Endometrium (tissue), 2 donors: ENCODE data around the gene FBXW5.

Experiments used
- FAIRE-seq: peaks from 2 replicates; lab custom pipeline; 2012; peaks lifted over from hg19 to GRCh38; lab: Jason Lieb, UNC
- donor health status: control.
- donor health status: control.

The FBXW5 gene

GRCh38 chr9:136960938-136961275 is 16.4 kb upstream of the FBXW5 start:
- FAIRE-seq: no peak

- FAIRE-seq: no peak
Observed at GRCh38 chr9:136960212-136960937, 15.8 kb upstream of the FBXW5 start.

- FAIRE-seq: no peak
Observed at GRCh38 chr9:136958898-136959850, 14.6 kb upstream of the FBXW5 start.

- no peak for FAIRE-seq
Observed at GRCh38 chr9:136958473-136958872, 13.9 kb upstream of the FBXW5 start.

GRCh38 chr9:136957901-136958300 is 13.4 kb upstream of the FBXW5 start:
- no peak for FAIRE-seq

- no peak for FAIRE-seq
Observed at GRCh38 chr9:136957461-136957860, 12.9 kb upstream of the FBXW5 start.

GRCh38 chr9:136956604-136957003 is 12.1 kb upstream of the FBXW5 start:
- no peak for FAIRE-seq

GRCh38 chr9:136955943-136956335 is 11.4 kb upstream of the FBXW5 start:
- FAIRE-seq: no peak

GRCh38 chr9:136955202-136955942 is 10.8 kb upstream of the FBXW5 start:
- no peak for FAIRE-seq

- FAIRE-seq: no peak
Observed at GRCh38 chr9:136954270-136955083, 9.9 kb upstream of the FBXW5 start.

- FAIRE-seq: no peak
Observed at GRCh38 chr9:136953771-136954269, 9.3 kb upstream of the FBXW5 start.

- no peak for FAIRE-seq
Observed at GRCh38 chr9:136952876-136953770, 8.6 kb upstream of the FBXW5 start.

- no peak for FAIRE-seq
Observed at GRCh38 chr9:136952321-136952850, 7.8 kb upstream of the FBXW5 start.

- no peak for FAIRE-seq
Observed at GRCh38 chr9:136951541-136952320, 7.2 kb upstream of the FBXW5 start, which contains the start of gene LCN12. Gene LCN12, plus strand, starts transcription at chr9:136952273. Its CDS starts 55 bp downstream, at chr9:136952328.

- FAIRE-seq: no peak
Observed at GRCh38 chr9:136950656-136951276, 6.2 kb upstream of the FBXW5 start.

GRCh38 chr9:136949817-136950655 is 5.5 kb upstream of the FBXW5 start:
- no peak for FAIRE-seq

- FAIRE-seq: no peak
Observed at GRCh38 chr9:136949239-136949816, 4.8 kb upstream of the FBXW5 start.
